H9 (cell line): Measurements from ENCODE around the gene RNASE8. TPM values are rescaled to one million over a fixed set of nuclear protein-coding genes. Genes with fewer than 3 reads are reported as not detected.

Experiments
- DNase-seq: peaks from one replicate; pipeline ENCODE4 v3.0.0-alpha.2; 2017
- H2AFZ ChIP-seq: one replicate; pipeline ENCODE4 v1.6.1; 2013; ENCODE audit warnings: mild to moderate bottlenecking, low read length, control low read depth, moderate library complexity
- H2AK5ac ChIP-seq: 2 replicates; pipeline ENCODE4 v1.6.1; 2013; ENCODE audit warnings: low read length, control low read depth, mixed read lengths; ENCODE audit not compliant: insufficient read length
- H2BK120ac ChIP-seq: one replicate; pipeline ENCODE4 v1.6.1; 2013; ENCODE audit warnings: low read depth, mild to moderate bottlenecking, low read length, control low read depth, inconsistent platforms; ENCODE audit not compliant: poor library complexity, severe bottlenecking
- H2BK12ac ChIP-seq: 2 replicates; pipeline ENCODE4 v1.6.1; 2013; ENCODE audit warnings: low read length, control low read depth, mixed read lengths, low read depth; ENCODE audit not compliant: insufficient read length
- H2BK15ac ChIP-seq: 2 replicates; pipeline ENCODE4 v1.6.1; 2013; ENCODE audit warnings: low read depth, low read length, control low read depth
- H2BK20ac ChIP-seq: one replicate; pipeline ENCODE4 v1.6.1; 2013; ENCODE audit warnings: low read depth, mild to moderate bottlenecking, low read length, control low read depth, inconsistent platforms; ENCODE audit not compliant: poor library complexity, severe bottlenecking
- H2BK5ac ChIP-seq: 2 replicates; pipeline ENCODE4 v1.6.1; 2013; ENCODE audit warnings: low read length, control low read depth, mixed read lengths; ENCODE audit not compliant: insufficient read length
- H3K14ac ChIP-seq: 2 replicates; pipeline ENCODE4 v1.6.1; 2013; ENCODE audit warnings: low read length, control low read depth; ENCODE audit not compliant: insufficient read depth
- H3K18ac ChIP-seq: 2 replicates; pipeline ENCODE4 v1.6.1; 2013; ENCODE audit warnings: low read depth, mild to moderate bottlenecking, mixed read lengths, low read length, control low read depth; ENCODE audit not compliant: insufficient read length
- H3K23ac ChIP-seq: 2 replicates; pipeline ENCODE4 v1.6.1; 2013; ENCODE audit warnings: low read length, control low read depth, mixed read lengths, low read depth; ENCODE audit not compliant: insufficient read length
- H3K23me2 ChIP-seq: 2 replicates; pipeline ENCODE4 v1.6.1; 2013; ENCODE audit warnings: low read depth, mild to moderate bottlenecking, mixed read lengths, low read length, control low read depth; ENCODE audit not compliant: insufficient read length, poor library complexity, severe bottlenecking
- H3K27ac ChIP-seq: 2 replicates; pipeline ENCODE4 v1.5.1; 2013; ENCODE audit warnings: low read length, control low read depth, mixed read lengths, low read depth; ENCODE audit not compliant: insufficient read length
- H3K27me3 ChIP-seq: 2 replicates; pipeline ENCODE4 v1.6.1; 2013; ENCODE audit warnings: low read length, control low read depth, inconsistent platforms; ENCODE audit not compliant: insufficient read depth
- H3K4ac ChIP-seq: 2 replicates; pipeline ENCODE4 v1.6.1; 2013; ENCODE audit warnings: low read depth, mild to moderate bottlenecking, control low read depth, inconsistent platforms, low read length, moderate library complexity
- H3K4me1 ChIP-seq: 2 replicates; pipeline ENCODE4 v1.6.1; 2013; ENCODE audit warnings: low read length, control low read depth, inconsistent platforms; ENCODE audit not compliant: insufficient read depth
- H3K4me2 ChIP-seq: 2 replicates; pipeline ENCODE4 v1.6.1; 2013; ENCODE audit warnings: low read length, control low read depth, mixed read lengths; ENCODE audit not compliant: insufficient read length, insufficient read depth
- H3K56ac ChIP-seq: 2 replicates; pipeline ENCODE4 v1.6.1; 2013; ENCODE audit warnings: low read depth, mild to moderate bottlenecking, mixed read lengths, low read length, control low read depth; ENCODE audit not compliant: insufficient read length
- H3K79me1 ChIP-seq: 2 replicates; pipeline ENCODE4 v1.6.1; 2013; ENCODE audit warnings: low read depth, mild to moderate bottlenecking, moderate library complexity, low read length, control low read depth, inconsistent platforms; ENCODE audit not compliant: insufficient read depth, poor library complexity, severe bottlenecking
- H3K79me2 ChIP-seq: 2 replicates; pipeline ENCODE4 v1.6.1; 2013; ENCODE audit warnings: low read length, control low read depth, inconsistent platforms; ENCODE audit not compliant: insufficient read depth
- H3K9ac ChIP-seq: 2 replicates; pipeline ENCODE4 v1.6.1; 2013; ENCODE audit warnings: low read length, control low read depth, mixed read lengths; ENCODE audit not compliant: insufficient read length; ENCODE audit errors: extremely low read depth
- H3K9me3 ChIP-seq: one replicate; pipeline ENCODE4 v1.6.1; 2013; ENCODE audit warnings: low read depth, low read length, inconsistent platforms; ENCODE audit not compliant: control insufficient read depth
- H3T11ph ChIP-seq: one replicate; pipeline ENCODE4 v1.6.1; 2013; ENCODE audit warnings: mild to moderate bottlenecking, low read length, control low read depth, inconsistent platforms
- H4K20me1 ChIP-seq: one replicate; pipeline ENCODE4 v1.6.1; 2013; ENCODE audit not compliant: control insufficient read depth, insufficient read length, insufficient read depth
- H4K5ac ChIP-seq: 2 replicates; pipeline ENCODE4 v1.6.1; 2013; ENCODE audit warnings: low read depth, mild to moderate bottlenecking, mixed read lengths, low read length, control low read depth; ENCODE audit not compliant: insufficient read length
- H4K8ac ChIP-seq: replicated peaks from 2 replicates; pipeline ENCODE4 v1.6.1; 2013; ENCODE audit warnings: low read length, control low read depth, mixed read lengths, low read depth; ENCODE audit not compliant: insufficient read length
- H4K91ac ChIP-seq: 2 replicates; pipeline ENCODE4 v1.6.1; 2013; ENCODE audit warnings: low read depth, mild to moderate bottlenecking, moderate library complexity, mixed read lengths, low read length, control low read depth; ENCODE audit not compliant: insufficient read length
- H3K27ac Mint-ChIP-seq, 3 experiments: 2 replicates in 2 of 3; 3 replicates in 1 of 3; pipeline ENCODE4 v1.8.0; 2020 to 2021; ENCODE audit warnings: mixed read lengths in 3 of 3, mild to moderate bottlenecking in 1 of 3, moderate library complexity in 1 of 3
- H3K27me3 Mint-ChIP-seq: 2 replicates; pipeline ENCODE4 v1.8.0; 2021; ENCODE audit warnings: low read depth, mild to moderate bottlenecking, moderate library complexity, mixed read lengths
- H3K36me3 Mint-ChIP-seq, 3 experiments: 2 replicates in 2 of 3; 3 replicates in 1 of 3; pipeline ENCODE4 v1.8.0; 2020 to 2021; ENCODE audit warnings: low read depth in 3 of 3, mixed read lengths in 3 of 3; ENCODE audit not compliant: insufficient read depth in 1 of 3
- H3K4me1 Mint-ChIP-seq, 2 experiments: 2 replicates each; pipeline ENCODE4 v1.8.0; 2020; ENCODE audit warnings: mixed read lengths in 2 of 2
- H3K4me3 Mint-ChIP-seq, 2 experiments: 2 replicates in 1 of 2; 3 replicates in 1 of 2; pipeline ENCODE4 v1.8.0; 2020 to 2021; ENCODE audit warnings: mild to moderate bottlenecking in 2 of 2, mixed read lengths in 2 of 2, moderate library complexity in 1 of 2
- H3K9me3 Mint-ChIP-seq, 2 experiments: 2 replicates in 1 of 2; 3 replicates in 1 of 2; pipeline ENCODE4 v1.8.0; 2020; ENCODE audit warnings: mild to moderate bottlenecking in 2 of 2, mixed read lengths in 2 of 2, moderate library complexity in 1 of 2
- WGBS: extraction: QIAGEN DNeasy Blood & Tissue Kit; methylation state at CpG from one replicate; pipeline ENCODE4 v1.1.7; 2013; ENCODE audit warnings: missing lambda C conversion rate, low lambda C conversion rate, mixed read lengths; ENCODE audit not compliant: insufficient read length; ENCODE audit errors: extremely low coverage; 5-methylcytosine and 5-hydroxymethylcytosine counted together
- total RNA-seq: library from RNA; stranded (reverse); gene quantifications from 2 replicates; pipeline ENCODE4 v1.2.1, GENCODE V29; 2021
- TF ChIP-seq, protein P1 (sequence below): fragments of 200-600 bp; sonication (generic); conservative IDR thresholded peaks from 3 replicates; pipeline ENCODE4 v1.8.0; 2021; ENCODE audit warnings: antibody characterized with exemption, mild to moderate bottlenecking

Gene RNASE8
- total RNA-seq, 1 experiment from 2014 or later = not detected

- Histone ChIP-seq H3K27ac (no peak overlapping the region), H3K4me1 (no peaks in the 10 kb centered on the region; the same call in 1 of the 2 replicates), H3K79me2 (no peaks in the 10 kb centered on the region), H2BK20ac (no peak overlapping the region), H4K91ac (no peak overlapping the region), H2AFZ (no peak overlapping the region), H3K23ac (no peak overlapping the region), H3K14ac (no peak overlapping the region), H3K4ac (no peak overlapping the region), H3K23me2 (no peaks in the 10 kb centered on the region), H3K27me3 (no peaks in the 10 kb centered on the region), H2BK12ac (no peak overlapping the region), H3K4me2 (no peak overlapping the region), H4K20me1 (no peaks in the 10 kb centered on the region), H4K8ac (no peak overlapping the region), H3K9me3 (no peaks in the 10 kb centered on the region), H2AK5ac (no peak overlapping the region), H2BK120ac (no peak overlapping the region), H3T11ph (no peak overlapping the region), H4K5ac (no peak overlapping the region), H3K56ac (no peak overlapping the region), H2BK15ac (no peak overlapping the region), H2BK5ac (no peak overlapping the region), H3K79me1 (no peaks in the 10 kb centered on the region), H3K9ac (no peak overlapping the region), H3K18ac (no peak overlapping the region)
- Mint-ChIP-seq H3K4me1 (peaks cover 11 to 14% of the 10 kb centered on the region in 2 experiments), H3K4me3 (no peak overlapping the region), H3K36me3 (no peaks in the 10 kb centered on the region), H3K27ac (no peak overlapping the region), H3K9me3 (no peaks in the 10 kb centered on the region), H3K27me3 (no peaks in the 10 kb centered on the region)
- TF ChIP-seq, protein P1, sequence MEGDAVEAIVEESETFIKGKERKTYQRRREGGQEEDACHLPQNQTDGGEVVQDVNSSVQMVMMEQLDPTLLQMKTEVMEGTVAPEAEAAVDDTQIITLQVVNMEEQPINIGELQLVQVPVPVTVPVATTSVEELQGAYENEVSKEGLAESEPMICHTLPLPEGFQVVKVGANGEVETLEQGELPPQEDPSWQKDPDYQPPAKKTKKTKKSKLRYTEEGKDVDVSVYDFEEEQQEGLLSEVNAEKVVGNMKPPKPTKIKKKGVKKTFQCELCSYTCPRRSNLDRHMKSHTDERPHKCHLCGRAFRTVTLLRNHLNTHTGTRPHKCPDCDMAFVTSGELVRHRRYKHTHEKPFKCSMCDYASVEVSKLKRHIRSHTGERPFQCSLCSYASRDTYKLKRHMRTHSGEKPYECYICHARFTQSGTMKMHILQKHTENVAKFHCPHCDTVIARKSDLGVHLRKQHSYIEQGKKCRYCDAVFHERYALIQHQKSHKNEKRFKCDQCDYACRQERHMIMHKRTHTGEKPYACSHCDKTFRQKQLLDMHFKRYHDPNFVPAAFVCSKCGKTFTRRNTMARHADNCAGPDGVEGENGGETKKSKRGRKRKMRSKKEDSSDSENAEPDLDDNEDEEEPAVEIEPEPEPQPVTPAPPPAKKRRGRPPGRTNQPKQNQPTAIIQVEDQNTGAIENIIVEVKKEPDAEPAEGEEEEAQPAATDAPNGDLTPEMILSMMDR = no peak
- WGBS = no CpG with 5 or more reads among the region's 5 CpGs
- DNase-seq = no peak
Observed at GRCh38 chr14:21055432-21056117, 2.0 kb upstream of the RNASE8 start.
